GM21447 (cell line): ENCODE data around the gene FHIT.

Experiments used
- ATAC-seq: cut with Tn5 transposase; IDR thresholded peaks from one replicate; pipeline ENCODE4 v1.9.1; 2021; ENCODE audit not compliant: unreplicated experiment

Gene FHIT

GRCh38 chr3:60199306-60199705 is 1051.9 kb downstream of the FHIT start:
- ATAC-seq, result no peak

GRCh38 chr3:60198179-60198720 is 1053.0 kb downstream of the FHIT start:
- ATAC-seq, result no peak

- no peak for ATAC-seq
These were observed 1058.7 kb downstream of the FHIT start for GRCh38 chr3:60192297-60193114.

GRCh38 chr3:60190073-60190472 is 1061.2 kb downstream of the FHIT start:
- ATAC-seq, result no peak

- no peak for ATAC-seq
These were observed 1061.9 kb downstream of the FHIT start for GRCh38 chr3:60189304-60189703.

GRCh38 chr3:60188803-60189202 is 1062.4 kb downstream of the FHIT start:
- no peak for ATAC-seq

- ATAC-seq, result no peak
These were observed 1063.9 kb downstream of the FHIT start for GRCh38 chr3:60187343-60187742.

GRCh38 chr3:60186359-60186758 is 1064.9 kb downstream of the FHIT start:
- no peak for ATAC-seq

GRCh38 chr3:60185161-60185560 is 1066.1 kb downstream of the FHIT start:
- ATAC-seq, result no peak

- ATAC-seq, result no peak
These were observed 1068.6 kb downstream of the FHIT start for GRCh38 chr3:60182697-60183096.

GRCh38 chr3:60178931-60179653 is 1072.2 kb downstream of the FHIT start:
- ATAC-seq, result no peak

GRCh38 chr3:60177726-60178125 is 1073.5 kb downstream of the FHIT start:
- ATAC-seq, result no peak

- no peak for ATAC-seq
These were observed 1074.6 kb downstream of the FHIT start for GRCh38 chr3:60176614-60177013.

- ATAC-seq, result no peak
These were observed 1075.6 kb downstream of the FHIT start for GRCh38 chr3:60175680-60176079.

- ATAC-seq, result no peak
These were observed 1081.5 kb downstream of the FHIT start for GRCh38 chr3:60169755-60170154.

GRCh38 chr3:60167186-60167585 is 1084.1 kb downstream of the FHIT start:
- no peak for ATAC-seq

- ATAC-seq, result no peak
These were observed 1090.2 kb downstream of the FHIT start for GRCh38 chr3:60160822-60161748.

GRCh38 chr3:60160111-60160821 is 1091.0 kb downstream of the FHIT start:
- no peak for ATAC-seq

GRCh38 chr3:60158035-60158434 is 1093.2 kb downstream of the FHIT start:
- ATAC-seq, result no peak

- no peak for ATAC-seq
These were observed 1097.2 kb downstream of the FHIT start for GRCh38 chr3:60154011-60154410.
